ENCODE results near the gene TMEM37.
"Not testable (repeated sequence)": the region's sequence is repeated elsewhere in the genome, so short reads cannot be mapped to it uniquely, and the experiment has no call there.

The TMEM37 gene, protein sequence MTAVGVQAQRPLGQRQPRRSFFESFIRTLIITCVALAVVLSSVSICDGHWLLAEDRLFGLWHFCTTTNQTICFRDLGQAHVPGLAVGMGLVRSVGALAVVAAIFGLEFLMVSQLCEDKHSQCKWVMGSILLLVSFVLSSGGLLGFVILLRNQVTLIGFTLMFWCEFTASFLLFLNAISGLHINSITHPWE

DNA sequence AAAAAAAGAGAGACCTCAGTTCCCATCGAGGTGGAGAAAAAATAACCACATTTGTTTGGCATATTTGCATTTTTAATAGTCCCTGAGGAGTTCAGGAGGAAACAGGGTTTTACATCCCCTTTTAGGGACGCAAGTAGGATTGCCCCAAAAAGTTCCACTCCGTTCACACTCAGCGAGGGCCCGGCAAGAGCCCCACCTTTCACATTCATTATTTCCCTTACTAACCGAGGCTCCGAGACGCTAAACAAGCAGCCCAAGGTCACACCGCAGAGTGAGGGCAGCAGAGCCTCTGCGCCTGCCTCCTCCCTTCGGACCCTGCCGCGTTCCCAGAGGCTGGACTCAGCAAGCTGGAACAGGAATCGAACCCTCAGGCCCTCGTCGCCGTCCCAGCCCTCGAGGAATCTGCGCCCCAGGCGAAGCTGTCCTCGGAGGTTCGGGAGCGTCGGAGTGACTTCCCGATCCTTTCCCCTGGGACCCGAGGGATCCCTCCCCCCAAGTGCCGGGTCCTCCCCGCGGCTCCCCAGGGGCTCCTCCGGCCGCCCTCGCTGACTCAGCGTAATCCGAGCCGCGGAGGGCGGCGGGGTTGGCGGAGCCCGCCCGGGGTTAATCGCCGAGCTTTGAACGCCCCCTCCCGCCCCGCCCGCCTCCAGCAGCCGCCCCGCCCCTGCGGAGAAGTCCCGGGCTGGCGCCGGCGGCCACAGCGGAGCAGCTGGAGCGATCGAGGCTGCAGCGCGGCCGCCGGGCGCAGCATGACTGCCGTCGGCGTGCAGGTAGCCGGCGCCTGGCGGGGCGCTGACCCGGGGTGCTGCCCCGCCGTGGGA, at the start of gene TMEM37:
Gene TMEM37, plus strand, starts transcription at position 700 of the 821 bp plus-strand sequence. Its CDS starts 50 bp downstream, at position 750.
- DNase-seq = peak; percentile 71

DNA sequence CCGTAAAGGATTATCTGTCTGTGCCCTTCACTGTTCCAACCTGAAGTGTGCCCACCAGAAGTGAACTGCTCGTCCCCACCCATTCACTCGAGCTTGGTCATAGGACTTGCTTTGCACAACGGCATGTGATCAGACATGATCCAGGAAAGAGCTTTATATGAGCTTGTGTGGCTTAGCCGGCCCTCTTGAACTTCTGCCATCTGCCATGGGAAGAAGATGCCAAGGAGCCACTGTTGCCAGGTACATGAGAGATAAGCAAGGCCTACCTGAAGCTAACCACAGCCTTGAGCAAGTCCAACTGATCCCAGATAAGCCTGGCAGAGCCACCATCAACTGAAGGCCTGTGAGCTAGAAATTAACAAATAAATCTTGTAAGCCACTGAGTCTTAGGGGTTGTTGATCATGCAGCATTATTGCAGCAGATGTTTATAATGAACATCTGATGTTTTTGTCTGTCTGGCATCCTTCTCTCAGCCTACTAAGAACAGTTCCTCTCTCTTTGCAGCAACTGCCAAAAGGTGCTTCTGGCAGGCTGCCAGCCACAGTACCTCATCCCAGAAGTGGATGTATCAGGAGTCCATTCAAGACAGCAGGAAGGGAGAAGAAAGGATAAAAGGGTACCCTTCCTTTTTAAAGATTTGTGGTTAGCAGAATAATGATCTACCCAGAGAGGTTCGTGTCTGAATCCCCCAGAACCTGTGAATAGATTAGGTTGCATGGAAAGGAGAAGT, 48.1 kb upstream of the TMEM37 start:
- DNase-seq = peak; percentile 42

DNA sequence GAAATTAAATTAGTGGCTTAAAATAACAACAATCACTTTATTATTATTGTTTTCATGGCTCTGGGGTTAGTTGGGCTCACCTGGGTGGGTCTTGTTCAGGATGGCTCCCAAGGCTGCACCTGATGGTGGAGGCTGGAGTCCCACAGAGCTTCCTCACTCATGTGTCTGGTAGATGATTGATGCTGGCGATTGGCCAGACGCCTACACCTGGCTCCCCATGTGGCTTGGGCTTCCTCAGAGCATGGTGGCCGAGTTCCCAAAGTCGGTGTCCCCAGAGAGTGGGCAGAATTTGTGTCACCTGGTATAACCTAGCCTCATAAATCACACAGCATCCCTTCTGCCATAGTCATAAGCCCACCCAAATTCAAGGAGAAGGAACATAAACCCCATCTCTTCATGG, 46.7 kb upstream of the TMEM37 start:
- no peak for DNase-seq

DNA sequence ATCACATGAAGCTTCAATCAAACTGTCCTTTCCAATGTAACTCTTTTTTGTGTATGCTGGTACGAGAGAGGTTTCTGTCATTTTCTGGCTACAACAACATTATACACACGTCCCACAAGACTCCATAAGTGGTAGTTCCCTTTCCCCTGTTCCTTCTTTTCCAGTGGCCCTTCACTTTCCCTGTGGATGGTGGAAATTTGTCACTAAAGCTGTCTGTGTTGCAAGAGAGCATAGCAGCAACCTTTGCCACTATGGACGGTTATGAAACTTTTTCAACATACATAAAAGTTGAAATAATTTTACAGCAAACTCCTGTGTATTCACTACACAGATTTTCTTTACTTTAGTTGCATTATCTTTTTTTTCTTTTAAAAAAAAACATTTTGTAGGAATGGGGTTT, 46.2 kb upstream of the TMEM37 start:
- no peak for DNase-seq

DNA sequence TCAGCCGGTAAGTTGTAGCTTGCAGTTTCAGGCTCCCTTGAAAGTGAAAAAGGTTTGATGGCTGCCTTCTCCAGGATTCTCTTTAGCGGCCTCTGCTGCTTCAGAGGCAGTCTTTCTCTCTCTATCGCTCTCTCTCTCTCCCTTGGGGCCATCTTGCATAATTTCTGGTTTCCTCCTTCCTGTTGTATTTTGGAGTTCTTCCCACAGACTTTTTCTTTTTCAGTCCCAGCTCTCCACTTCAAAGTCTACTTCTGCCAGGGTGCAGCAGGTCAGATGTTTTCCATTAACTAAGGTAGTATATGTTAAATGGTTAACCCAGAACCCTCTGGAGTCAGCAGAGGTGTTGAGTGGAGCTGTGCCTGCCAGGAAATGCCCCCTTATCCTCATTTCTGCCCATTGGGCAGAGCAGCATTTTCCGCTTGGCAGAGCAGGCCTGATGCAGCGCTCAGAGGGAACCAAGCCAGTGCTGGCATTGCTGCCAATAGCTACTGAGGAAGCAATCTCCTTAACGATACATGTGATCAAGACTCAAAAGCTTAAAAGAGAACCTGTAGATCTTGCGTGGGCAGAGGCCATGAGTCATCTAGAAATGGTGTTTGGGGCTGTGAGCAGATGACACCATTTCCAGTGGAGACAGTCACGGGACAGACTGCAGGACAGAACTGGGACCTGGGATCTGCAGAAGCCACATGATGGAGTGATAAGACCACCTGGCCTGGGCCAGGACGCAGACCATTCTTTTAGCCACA, 44.1 kb upstream of the TMEM37 start:
- no peak for DNase-seq

DNA sequence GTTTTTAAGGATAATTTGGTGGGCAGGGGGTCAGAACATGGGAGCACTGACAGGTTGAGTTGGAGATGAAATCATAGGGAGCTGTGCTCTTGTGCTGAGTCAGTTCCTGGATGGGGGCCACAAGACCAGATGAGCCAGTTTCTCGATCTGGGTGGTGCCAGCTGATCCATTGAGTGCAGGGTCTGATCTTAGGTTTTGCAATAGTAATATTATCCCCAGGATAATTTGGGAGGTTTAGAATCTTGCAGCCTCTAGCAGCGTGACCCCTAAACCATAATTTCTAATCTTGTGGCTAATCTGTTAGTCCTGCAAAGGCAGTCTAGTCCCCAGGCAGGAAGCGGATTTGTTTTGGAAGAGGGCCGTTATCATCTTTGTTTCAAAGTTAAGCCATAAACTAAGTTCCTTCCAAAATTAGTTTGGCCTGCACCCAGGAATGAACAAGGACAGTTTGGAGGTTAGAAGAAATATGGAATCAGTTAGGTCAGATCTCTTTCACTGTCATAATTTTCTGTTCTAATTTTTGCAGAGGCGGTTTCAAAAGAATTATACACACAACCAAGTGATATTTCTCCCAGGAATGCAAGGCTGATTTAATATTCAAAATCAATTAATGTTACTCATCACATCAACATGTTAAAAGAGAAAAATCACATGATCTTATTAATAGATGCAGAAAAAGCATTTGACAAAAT, 41.9 kb upstream of the TMEM37 start:
- no peak for DNase-seq

DNA sequence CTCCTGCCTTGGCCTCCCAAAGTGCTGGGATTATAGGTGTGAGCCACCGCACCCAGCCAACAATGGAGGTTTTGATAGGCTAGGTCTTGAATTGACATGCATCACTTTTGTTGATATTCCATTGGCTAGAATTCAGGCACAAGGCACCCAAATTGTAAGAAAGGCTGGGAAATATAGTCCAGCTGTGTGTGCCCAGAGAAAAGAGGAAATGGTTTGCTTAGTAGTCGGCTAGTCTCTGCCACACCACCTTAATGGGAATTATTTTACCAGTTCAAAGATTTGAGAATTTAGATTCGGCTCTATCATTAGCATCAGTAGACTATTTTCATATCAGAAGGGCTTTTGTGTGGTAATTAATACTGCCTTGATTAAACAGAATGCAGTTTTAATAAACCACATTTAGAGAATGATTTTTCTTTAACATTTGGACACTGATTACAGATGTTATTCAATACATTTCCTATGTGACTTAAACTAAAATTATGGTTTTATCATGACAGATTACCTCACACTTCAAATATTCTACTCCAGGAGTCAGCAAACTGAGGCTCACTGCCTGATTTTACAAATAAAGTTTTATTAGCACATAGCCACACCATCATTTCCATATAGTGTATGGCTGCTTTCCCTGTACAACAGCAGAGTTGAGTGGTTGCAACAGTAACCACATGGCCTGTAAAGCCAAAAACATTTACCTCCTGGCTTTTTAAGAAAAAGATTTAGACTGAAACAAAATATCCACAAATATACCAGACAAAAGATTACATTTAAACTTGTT, 37.5 kb upstream of the TMEM37 start:
- no peak for DNase-seq

DNA sequence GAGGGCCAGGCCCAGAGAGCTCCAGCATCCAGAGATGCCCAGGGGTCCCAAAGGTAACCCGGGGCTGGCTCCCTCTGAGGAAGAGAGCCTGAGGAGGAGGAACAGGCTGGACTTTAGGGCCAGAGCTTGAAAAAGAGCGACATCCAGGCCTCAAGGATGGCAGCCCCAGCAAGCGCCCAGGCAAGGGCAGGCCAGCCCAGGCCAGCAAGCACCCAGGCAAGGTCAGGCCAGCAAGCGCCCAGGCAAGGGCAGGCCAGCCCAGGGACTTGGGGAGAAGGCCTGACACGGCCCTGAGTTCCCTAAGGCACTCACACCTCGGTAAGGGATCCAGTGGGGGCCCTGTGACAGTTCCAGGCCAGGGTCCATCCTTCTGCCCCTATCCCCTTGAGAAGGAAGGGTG, 34.5 kb upstream of the TMEM37 start:
- DNase-seq = no peak

DNA sequence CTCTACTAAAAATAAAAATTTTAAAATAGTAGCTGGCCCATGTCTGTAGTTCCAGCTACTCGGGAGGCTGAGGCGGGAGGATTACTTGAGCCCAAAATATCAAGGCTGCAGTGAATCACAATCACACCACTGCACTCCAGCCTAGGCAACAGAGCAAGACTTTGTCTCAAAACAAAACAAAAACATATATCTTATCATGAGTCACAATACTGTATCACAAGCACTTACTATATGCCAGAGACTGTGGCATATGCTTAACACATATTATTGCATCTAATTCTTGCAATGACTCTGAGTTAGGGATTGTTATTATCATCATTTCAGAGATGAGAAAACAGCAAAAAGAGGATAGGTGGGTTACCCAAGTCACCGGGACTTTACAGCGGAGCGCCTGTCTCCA, 29.5 kb upstream of the TMEM37 start:
- no peak for DNase-seq

DNA sequence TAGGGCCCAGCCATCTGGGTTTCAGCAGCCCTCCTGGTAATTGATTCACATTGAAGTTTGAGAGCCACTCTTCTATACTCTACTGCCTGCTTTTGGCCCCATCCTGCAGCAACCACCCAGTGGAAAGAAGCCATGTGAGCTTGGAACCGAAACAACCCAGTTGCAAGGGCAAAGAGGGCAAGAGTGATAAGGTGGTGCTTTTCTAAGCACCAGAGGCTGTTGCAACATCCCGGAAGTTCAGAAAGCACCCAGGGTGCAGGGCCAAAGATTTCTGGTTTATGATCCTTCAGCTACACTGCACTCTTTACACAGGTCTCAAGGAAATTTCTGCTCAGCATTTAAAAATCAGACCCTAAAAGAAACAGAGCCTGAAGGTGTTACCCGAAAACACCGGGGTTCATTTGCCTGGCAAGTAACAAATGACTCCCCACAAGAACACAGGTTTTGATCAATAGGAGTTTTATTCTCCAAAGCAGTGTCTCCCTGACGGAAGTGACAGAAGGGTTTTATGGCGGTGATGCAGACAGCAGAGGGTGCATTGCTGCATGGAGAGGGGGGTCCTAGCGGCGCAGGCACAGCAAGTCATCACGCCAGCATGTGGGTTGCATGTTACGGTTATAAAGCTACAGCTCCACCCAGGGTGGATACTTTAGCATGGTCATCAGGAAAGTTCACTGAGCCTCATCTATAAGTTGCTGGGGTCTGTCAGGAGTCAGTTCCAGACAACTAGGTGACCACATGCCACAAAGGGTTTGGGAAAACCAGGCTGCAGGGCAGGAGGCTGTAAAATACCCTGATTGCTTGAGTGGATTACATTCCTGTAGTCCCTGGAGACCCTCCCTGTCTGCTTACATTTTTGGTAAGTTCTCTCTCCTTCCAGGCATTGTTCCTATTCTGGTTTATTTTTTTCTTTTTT, 28.8 kb upstream of the TMEM37 start:
- no peak for DNase-seq

DNA sequence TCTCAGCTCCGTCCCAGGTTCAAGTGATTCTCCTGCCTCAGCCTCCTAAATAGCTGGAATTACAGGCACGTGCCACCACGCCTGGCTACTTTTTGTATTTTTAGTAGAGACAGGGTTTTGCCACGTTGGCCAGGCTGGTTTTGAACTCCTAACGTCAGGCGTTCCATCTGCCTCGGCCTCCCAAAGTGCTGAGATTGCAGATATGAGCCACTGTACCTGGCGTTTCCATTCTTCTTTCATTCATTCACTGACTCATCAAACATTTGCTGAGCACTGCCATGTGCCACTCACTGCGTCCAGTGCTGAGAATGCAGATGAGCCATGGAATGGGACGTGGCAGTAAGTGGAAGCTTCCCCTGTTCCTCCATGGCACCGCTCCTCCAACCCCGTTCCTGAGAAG, 28.0 kb upstream of the TMEM37 start:
- not testable (repeated sequence) for DNase-seq

DNA sequence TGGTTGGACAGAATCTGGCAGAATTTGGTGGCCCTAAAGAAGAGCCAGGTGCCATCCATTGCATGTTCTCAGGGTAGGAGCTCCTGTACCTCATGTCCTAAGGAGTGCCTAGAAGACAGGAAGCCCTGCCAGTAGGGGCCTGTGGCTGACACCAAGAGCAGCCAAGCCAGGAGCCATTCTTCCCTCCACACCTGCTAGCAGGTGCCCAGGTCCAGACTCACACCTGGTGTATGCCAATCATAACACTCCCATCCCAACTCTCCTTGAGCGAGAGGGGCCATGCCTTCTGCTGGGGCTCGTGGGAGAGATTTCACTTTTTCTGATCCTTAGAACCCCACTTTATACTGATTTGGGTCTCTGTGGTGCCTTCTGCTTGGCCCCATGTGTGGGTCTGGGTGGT, 26.5 kb upstream of the TMEM37 start:
- no peak for DNase-seq

DNA sequence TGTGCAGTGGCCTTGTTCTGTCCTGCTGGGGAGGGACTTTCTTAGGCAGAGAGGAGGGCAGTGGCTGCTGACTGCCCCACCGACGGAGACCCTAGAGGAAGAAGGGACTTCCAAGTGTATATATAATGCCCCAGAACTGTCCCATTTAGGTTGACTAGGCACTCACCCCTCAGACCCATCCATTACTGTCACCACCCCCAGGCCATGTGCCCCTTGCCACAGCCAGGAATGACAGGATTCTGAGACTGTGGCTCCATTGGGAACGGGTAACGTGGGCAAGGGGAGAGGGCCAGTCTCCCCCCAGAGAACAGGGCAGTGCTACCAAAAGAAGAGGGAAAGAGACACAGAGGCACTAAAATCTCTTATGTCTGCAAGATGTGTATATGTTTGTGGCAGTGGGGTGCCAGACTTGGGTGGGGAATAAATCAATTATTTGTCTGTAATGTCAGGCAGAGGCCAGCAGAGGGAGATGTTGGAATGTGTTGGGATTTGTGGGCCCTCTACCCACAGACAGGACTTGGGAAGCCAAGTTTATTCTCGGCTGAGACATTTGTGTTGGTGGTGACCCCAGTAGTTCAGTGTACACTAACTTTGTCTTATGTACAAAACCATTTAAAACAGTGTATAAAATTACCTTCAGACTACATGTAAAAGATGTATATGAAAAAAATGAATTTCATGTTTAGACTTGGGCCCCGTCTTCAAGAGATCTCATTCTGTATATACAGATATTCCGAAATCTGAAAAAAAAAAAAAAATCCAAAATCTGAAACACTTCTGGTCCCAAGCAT, 24.0 kb upstream of the TMEM37 start:
- peak; percentile 19 for DNase-seq

DNA sequence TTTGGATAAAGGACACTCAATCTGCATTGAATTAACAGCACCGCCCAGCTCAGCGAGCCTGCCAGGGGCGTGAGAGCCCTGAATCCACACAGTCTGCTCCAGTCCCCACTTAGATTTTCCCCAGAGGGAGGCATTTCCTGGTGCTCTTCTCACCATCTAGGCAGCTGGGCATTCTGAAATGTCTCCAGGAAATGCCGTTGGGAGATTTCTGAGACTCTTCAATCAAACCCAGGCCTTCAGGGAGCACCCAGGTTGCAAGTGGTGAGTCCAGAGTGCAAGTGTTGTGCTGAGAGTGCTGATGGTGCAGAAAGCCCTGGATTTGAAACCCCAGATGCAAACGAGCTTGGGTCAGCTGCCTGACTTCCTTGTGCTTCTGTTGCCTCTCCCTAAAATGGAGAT, 23.4 kb upstream of the TMEM37 start:
- DNase-seq = no peak

DNA sequence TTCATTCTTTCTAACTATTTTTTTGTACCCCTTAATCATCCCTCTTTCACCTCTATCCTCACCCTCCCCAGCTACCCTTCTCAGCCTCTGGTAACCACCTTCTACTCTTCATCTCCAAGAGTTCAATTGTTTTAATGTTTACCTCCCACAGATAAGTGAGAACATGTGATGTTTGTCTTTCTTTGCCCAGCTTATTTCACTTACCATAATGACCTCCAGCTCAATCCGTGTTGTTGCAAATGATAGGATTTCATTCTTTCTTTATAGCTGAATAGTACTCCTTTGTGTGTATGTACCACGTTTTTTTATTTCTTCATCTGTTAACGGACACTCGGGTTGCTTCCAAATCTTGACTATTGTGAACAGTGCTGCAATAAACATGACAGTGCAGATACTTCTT, 22.1 kb upstream of the TMEM37 start:
- DNase-seq = no peak

DNA sequence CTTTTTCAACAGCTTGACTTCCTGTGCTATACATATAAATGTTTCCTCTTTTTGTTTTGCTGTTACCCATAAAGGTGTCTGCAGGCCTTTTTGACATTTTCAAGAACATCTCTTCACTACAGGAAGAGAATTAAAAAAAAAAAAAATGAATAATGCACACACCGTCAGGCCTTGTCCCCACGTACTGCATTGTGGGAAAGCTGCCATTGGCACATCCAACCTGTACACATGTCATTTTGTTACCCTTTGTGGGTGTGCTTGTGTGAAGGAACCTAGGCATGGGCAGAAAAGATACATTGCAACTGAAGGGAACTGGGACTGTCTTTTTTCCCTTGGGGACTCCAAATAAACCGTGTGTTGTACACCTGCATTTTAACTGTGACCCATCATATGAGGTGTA, 16.8 kb upstream of the TMEM37 start:
- DNase-seq = no peak

DNA sequence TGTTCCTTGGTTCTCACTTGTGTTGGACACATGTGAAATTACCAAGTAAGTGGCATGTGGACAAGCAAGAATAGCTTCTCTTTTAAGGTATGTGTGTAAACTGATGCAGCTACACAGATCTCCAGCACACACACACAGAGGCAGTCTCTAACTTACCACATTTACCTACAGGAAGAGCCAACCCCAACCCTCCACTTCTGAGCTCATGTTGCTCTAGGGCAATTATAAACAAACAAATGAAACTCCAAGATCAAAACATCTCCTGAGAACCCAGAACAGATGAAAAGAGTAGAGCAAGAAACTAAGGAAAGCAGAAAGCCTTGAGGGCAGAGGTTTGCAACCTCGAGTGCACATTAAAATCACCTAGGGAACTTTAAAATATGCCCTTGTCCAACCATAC, 16.0 kb upstream of the TMEM37 start:
- DNase-seq = no peak

DNA sequence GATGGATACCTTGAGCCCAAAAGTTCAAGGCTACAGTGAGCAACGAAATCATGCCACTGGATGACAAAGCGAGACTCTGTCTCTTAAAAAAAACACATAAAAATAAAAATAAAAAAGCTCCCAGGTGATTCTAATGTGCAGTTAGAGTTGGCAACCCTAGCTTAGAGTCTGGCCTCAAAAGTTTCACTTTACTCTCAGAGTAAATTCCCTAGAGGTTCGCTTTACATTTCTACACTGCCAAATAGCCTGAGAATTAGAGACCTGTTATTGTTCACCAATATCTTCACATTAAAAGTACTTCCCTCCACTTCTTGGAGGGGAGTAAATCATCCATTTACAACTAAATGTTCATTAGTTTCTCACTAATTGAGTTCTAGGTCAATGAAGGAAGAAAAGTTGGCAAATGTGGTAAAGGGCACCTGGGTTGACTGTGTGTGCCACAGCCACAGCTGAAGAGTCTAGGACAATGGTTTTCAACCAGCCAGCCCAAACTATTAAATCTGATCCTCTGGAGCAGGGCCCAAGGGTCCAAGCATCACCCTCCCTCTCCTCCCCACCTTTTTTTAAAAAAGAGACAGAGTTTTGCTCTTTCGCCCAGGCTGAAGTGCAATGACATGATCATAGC, 15.2 kb upstream of the TMEM37 start:
- no peak for DNase-seq

DNA sequence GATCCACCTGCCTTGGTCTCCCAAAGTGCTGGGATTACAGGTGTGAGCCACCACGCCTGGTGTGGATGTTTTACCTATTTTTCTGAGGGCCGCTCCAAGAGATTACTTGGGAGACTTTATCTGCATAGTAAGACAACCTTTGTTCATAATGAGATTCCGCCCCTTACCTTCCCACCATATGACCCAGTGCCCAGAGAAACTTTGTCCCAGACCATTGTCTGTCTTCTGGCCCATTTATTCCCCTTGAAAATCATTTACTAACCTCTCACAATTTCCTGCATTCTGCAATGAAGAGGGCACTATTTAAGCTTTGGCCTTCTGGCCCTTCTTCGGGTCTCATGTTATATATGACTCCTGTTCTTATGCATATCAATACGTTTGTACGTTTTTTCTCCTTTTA, 13.7 kb upstream of the TMEM37 start:
- no peak for DNase-seq

All from NCI-H1105 (cell line).